ENCODE results near the gene PGBD2. TPM values are rescaled to one million over a fixed set of nuclear protein-coding genes. Genes with fewer than 3 reads are reported as not detected.

The PGBD2 gene
- total and polyA plus RNA-seq, 9 of the 15 experiments (the other 6 are each of a cell fraction or from before 2014, with no cell fraction given): 11.9 to 21.8 (median 14.7) TPM

DNA sequence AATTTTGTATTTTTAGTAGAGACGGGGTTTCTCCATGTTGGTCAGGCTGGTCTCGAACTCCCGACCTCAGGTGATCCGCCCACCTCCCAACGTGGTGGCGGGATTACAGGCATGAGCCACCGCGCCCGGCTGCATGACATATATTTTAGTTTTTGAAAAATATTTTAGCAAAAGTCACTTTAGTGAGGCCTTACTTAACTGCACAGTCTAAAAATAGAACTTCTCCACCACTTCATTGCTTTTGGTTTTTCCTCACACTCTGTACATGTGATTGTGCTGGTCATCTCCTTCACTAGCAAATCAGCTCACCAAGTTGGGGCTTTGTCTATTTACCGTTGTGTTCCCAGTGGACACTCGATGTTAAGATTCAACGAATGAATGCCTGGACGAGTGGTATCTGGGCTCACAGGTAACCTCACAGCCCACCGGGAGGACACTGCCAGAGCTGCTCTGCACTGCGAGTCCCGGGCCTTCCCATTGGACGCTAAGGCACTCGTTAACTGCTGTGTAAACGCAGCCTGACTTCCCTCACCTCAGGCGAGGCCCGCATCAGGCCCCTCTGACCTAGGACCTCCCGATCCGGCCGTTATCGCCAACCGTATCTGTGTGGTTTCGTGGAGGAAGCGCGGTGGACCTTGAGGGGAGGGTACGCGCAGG lies 33.2 kb upstream of the PGBD2 start (continued):
- TF ChIP-seq, protein P1, sequence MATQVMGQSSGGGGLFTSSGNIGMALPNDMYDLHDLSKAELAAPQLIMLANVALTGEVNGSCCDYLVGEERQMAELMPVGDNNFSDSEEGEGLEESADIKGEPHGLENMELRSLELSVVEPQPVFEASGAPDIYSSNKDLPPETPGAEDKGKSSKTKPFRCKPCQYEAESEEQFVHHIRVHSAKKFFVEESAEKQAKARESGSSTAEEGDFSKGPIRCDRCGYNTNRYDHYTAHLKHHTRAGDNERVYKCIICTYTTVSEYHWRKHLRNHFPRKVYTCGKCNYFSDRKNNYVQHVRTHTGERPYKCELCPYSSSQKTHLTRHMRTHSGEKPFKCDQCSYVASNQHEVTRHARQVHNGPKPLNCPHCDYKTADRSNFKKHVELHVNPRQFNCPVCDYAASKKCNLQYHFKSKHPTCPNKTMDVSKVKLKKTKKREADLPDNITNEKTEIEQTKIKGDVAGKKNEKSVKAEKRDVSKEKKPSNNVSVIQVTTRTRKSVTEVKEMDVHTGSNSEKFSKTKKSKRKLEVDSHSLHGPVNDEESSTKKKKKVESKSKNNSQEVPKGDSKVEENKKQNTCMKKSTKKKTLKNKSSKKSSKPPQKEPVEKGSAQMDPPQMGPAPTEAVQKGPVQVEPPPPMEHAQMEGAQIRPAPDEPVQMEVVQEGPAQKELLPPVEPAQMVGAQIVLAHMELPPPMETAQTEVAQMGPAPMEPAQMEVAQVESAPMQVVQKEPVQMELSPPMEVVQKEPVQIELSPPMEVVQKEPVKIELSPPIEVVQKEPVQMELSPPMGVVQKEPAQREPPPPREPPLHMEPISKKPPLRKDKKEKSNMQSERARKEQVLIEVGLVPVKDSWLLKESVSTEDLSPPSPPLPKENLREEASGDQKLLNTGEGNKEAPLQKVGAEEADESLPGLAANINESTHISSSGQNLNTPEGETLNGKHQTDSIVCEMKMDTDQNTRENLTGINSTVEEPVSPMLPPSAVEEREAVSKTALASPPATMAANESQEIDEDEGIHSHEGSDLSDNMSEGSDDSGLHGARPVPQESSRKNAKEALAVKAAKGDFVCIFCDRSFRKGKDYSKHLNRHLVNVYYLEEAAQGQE (IDR thresholded peaks at IDR 0.05; ENCODE audit: borderline replicate concordance): 0 out of 2 replicates have a peak, but pooled peaks have one; percentile 1
- TF ChIP-seq, protein P1 (CRISPR knock-in tag; IDR thresholded peaks at IDR 0.05; ENCODE audit: low read depth): 0 out of 2 replicates have a peak, but pooled peaks have one; percentile 46
- TF ChIP-seq MAFK (IDR thresholded peaks at IDR 0.05; ENCODE audit: low read length) (no peak), NCOA4 (IDR thresholded peaks at IDR 0.05; ENCODE audit: partially characterized antibody) (no peak), PRPF4 (IDR thresholded peaks at IDR 0.05; ENCODE audit: insufficient read depth, low read depth, low read length, poor library complexity, severe bottlenecking) (no peak), PYGO2 (tag; IDR thresholded peaks at IDR 0.05) (no peak), TAL1 (IDR thresholded peaks at IDR 0.05) (no peak), ZNF586 (CRISPR knock-in tag; conservative IDR thresholded peaks at IDR 0.05) (no peak), MED1 (CRISPR knock-in tag; IDR thresholded peaks at IDR 0.05; ENCODE audit: borderline replicate concordance) (no peak), BRCA1 (IDR thresholded peaks at IDR 0.05) (no peak), BRCA1 (CRISPR knock-in tag; IDR thresholded peaks at IDR 0.05) (no peak), EP300 (IDR thresholded peaks at IDR 0.05; ENCODE audit: low read length) (peak; percentile 34; the same call in 1 of the 2 replicates), E2F3 (CRISPR knock-in tag; IDR thresholded peaks at IDR 0.05) (0 out of 2 replicates have a peak, but pooled peaks have one; percentile 79), EZH2 (IDR thresholded peaks at IDR 0.05; ENCODE audit: borderline replicate concordance, low read depth, low read length) (no peak), CC2D1A (IDR thresholded peaks at IDR 0.05) (0 out of 2 replicates have a peak, but pooled peaks have one; percentile 10), ETV5 (CRISPR knock-in tag; IDR thresholded peaks at IDR 0.05; ENCODE audit: low read depth) (no peak)
- TF ChIP-seq, protein P2, sequence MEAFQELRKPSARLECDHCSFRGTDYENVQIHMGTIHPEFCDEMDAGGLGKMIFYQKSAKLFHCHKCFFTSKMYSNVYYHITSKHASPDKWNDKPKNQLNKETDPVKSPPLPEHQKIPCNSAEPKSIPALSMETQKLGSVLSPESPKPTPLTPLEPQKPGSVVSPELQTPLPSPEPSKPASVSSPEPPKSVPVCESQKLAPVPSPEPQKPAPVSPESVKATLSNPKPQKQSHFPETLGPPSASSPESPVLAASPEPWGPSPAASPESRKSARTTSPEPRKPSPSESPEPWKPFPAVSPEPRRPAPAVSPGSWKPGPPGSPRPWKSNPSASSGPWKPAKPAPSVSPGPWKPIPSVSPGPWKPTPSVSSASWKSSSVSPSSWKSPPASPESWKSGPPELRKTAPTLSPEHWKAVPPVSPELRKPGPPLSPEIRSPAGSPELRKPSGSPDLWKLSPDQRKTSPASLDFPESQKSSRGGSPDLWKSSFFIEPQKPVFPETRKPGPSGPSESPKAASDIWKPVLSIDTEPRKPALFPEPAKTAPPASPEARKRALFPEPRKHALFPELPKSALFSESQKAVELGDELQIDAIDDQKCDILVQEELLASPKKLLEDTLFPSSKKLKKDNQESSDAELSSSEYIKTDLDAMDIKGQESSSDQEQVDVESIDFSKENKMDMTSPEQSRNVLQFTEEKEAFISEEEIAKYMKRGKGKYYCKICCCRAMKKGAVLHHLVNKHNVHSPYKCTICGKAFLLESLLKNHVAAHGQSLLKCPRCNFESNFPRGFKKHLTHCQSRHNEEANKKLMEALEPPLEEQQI (IDR thresholded peaks at IDR 0.05): peak; percentile 64; the same call in 1 of the 2 replicates
- TF ChIP-seq, protein P3, sequence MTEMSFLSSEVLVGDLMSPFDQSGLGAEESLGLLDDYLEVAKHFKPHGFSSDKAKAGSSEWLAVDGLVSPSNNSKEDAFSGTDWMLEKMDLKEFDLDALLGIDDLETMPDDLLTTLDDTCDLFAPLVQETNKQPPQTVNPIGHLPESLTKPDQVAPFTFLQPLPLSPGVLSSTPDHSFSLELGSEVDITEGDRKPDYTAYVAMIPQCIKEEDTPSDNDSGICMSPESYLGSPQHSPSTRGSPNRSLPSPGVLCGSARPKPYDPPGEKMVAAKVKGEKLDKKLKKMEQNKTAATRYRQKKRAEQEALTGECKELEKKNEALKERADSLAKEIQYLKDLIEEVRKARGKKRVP (CRISPR knock-in tag; IDR thresholded peaks at IDR 0.05): no peak
